GM19023 (cell line): Measurements from ENCODE around the gene SNX21.

ENCODE experiments used
- ATAC-seq: cut with Tn5 transposase; IDR thresholded peaks from one replicate; pipeline ENCODE4 v1.9.1; 2021; ENCODE audit warnings: mild to moderate bottlenecking, moderate library complexity; ENCODE audit not compliant: unreplicated experiment

SNX21 gene

GRCh38 chr20:45874576-45874975 lies 41.0 kb downstream of the SNX21 start:
- no peak for ATAC-seq

GRCh38 chr20:45878076-45878761 lies 44.6 kb downstream of the SNX21 start:
- ATAC-seq = no peak

- peak; percentile 98 for ATAC-seq
Measured at GRCh38 chr20:45880988-45881788, 47.6 kb downstream of the SNX21 start, which contains the start of gene ZSWIM1. Gene ZSWIM1 (plus strand): TSS chr20:45881227. CDS start chr20:45882593, 1,366 bp downstream.

DNA sequence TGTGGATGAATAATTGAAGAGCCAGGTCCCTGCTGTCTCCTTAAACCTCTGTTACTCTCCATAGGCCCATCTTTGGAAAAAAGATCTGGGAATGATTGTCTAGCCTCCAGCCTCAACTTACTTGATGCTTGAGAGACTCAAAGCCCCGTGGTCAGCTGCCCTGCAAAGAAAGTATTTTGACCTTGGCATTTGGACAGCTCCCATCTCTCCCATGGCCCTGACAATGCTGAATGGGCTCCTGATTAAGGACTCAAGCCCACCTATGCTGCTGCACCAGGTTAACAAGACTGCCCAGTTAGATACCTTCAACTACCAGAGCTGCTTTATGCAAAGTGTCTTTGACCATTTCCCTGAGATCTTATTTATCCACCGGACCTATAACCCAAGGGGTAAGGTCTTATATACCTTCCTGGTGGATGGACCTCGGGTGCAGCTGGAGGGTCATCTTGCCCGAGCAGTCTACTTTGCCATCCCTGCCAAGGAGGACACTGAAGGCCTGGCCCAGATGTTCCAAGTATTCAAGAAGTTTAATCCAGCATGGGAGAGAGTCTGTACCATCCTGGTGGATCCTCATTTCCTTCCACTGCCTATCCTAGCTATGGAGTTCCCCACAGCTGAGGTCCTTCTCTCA lies 49.0 kb downstream of the SNX21 start:
- no peak for ATAC-seq

- ATAC-seq = no peak
Measured at GRCh38 chr20:45883100-45883469, 49.5 kb downstream of the SNX21 start.

DNA sequence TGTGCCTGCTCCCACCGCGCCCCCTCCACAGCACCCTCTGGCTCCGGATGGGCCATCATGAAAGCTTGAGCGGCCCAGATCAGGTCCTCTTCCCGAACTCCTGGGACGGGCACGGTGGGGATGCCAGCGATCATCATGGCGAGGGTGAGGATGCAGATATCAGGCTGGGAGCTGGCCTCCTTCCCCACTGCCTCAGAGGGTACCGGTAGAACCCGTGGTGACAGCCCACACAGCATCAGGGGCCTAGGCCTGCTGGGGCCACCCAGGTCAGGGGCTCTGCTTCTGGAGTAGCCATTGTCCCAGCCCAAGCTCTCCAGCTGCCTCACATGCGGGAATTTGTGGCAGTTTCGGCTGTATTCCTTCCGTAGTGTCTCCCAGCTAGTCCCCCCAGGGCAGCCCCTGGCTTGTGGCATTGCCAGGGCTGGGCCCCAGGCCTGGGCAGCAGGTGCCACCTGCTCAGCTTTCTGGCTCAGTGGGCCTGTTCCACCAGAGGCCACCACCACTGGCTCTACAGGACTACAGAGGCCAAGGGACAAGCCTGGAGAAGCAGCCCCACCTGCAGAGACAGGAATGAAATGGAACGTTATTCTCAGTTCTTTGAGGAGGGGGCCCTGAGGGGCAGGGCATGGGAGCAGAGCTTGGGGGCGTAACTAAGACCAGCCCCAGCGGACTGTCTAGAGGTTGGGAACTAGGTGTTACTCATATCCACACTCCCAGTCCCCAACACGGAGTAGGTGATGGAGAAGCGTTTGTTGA lies 53.2 kb downstream of the SNX21 start:
- ATAC-seq = no peak

DNA sequence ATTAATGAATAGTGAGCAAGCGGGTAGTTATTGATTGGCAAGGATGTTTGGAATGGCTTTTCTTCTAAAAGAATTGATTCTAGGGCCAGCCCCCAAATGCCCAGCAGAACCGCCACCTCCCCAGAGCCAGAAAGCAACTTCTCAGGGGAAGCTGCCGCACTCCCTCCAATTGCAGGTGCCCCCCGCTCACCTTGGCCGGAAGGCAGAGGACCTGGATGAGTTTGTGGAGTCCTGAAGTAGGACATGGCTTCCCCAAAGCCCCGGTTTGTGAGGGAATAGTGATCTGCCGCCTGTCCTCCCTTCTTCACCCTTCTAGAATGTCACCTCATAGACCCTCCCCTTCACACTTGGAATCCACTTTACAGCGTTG lies 53.7 kb downstream of the SNX21 start, which contains the start of gene SPATA25:
SPATA25 (minus strand) TSS at position 277 of the 370 bp plus-strand sequence; CDS start at position 245, 32 bp downstream.
- ATAC-seq = no peak

GRCh38 chr20:45888681-45889080 lies 55.1 kb downstream of the SNX21 start:
- ATAC-seq = no peak

DNA sequence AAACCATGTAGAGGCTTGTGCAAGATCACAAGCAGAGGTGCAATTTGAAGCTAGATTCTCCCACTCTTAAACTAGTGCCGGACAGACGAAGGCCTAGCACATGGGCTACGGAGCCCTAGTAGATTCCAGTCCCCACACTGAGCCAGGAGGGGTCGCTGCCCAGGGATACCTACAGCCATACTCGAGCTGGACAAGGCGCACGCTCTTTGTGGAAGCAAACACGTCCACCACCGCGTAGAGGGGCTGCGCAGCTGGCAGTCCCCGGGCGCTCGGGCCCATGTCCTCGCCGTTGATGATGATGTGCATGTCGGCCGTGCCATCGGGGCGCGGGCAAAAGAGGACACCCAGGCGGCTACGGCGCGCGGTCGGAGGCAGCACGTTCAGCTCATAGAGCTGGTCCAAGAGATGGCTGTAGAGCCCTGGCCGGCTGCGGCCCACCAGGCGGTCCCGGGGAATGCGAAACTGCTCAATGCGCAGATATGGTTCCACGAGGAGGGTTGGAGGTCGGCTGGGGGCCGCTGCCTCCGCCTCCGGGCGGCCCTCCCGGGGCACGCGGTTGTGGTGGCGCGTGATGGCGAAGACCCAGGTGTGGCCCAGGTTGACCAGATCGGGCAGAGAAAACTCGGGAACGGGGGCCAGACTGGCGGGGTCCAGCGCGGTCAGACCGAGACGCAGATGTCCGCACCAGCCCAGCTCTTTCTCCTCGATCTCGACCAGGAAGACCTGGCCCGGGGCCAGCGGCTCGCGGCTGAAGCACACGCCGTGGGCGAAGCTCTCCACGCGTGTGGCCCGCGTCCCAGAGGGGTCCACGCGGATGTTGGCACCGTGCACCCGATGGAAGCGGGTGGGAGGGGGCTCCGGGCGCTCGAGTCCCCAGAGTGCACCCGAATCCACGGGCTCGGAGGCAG lies 56.7 kb downstream of the SNX21 start:
- ATAC-seq = peak; percentile 19

- peak; percentile 76 for ATAC-seq
Measured at GRCh38 chr20:45890985-45891983, 57.7 kb downstream of the SNX21 start, which contains the start of the genes CTSA and NEURL2. Gene CTSA (plus strand): TSS chr20:45891335. CDS start chr20:45891569, 234 bp downstream. Gene NEURL2 (minus strand): TSS chr20:45891208. CDS start chr20:45890991, 217 bp downstream.

DNA sequence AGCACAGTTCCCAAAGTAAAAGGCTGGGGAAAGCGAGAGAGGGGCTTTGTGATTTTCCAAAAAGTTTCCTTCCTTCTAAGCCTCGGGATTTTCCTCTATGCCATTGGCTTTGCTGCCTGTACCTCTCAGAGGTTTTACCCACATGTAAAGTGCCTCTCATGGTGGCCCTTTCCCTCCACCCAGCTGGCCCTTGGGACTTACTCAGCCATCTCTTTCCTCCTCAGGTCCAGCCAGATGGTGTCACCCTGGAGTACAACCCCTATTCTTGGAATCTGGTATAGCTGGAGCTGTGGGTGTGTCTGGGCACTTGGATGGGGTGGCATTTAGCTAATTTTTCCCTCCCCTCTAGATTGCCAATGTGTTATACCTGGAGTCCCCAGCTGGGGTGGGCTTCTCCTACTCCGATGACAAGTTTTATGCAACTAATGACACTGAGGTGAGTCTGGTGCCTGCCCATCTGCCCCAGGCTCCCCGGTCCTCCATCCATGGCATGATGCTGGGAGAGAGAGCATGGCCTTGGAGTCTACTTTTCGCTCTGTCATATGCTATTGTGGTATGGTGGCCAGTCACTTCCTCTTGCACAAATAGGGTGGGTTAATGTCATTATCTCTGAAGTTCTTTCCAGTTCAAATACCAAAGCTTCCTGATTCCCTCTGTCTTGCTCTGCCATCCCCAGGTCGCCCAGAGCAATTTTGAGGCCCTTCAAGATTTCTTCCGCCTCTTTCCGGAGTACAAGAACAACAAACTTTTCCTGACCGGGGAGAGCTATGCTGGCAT lies 58.6 kb downstream of the SNX21 start:
- no peak for ATAC-seq
